Measurements from ENCODE around the gene SLC44A4.

Gene SLC44A4

DNA sequence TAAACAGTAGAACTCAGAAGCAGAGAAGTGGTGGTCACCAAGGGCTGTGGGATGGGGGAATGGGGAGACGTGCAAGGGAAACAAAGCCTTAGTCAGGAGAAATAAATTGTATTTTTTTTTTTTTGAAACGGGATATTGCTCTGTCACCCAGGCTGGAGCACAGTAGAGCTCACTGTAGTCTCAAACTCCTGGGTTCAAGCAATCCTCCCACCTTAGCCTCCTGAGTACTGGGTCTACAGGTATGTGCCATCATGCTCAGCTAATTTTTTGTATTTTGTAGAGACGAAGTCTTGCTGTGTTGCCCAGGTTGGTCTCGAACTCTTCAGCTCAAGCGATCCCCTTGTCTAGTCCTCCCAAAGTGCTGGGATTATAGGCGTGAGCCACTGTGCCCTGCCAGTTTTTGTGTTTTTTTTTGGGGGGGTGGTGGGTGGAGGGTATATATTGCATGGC, 47.9 kb downstream of the SLC44A4 start:
- no peak for TF ChIP-seq POLR2AphosphoS5 (IDR thresholded peaks at IDR 0.05; ENCODE audit: low read depth, low read length)
- TF ChIP-seq, protein P1, sequence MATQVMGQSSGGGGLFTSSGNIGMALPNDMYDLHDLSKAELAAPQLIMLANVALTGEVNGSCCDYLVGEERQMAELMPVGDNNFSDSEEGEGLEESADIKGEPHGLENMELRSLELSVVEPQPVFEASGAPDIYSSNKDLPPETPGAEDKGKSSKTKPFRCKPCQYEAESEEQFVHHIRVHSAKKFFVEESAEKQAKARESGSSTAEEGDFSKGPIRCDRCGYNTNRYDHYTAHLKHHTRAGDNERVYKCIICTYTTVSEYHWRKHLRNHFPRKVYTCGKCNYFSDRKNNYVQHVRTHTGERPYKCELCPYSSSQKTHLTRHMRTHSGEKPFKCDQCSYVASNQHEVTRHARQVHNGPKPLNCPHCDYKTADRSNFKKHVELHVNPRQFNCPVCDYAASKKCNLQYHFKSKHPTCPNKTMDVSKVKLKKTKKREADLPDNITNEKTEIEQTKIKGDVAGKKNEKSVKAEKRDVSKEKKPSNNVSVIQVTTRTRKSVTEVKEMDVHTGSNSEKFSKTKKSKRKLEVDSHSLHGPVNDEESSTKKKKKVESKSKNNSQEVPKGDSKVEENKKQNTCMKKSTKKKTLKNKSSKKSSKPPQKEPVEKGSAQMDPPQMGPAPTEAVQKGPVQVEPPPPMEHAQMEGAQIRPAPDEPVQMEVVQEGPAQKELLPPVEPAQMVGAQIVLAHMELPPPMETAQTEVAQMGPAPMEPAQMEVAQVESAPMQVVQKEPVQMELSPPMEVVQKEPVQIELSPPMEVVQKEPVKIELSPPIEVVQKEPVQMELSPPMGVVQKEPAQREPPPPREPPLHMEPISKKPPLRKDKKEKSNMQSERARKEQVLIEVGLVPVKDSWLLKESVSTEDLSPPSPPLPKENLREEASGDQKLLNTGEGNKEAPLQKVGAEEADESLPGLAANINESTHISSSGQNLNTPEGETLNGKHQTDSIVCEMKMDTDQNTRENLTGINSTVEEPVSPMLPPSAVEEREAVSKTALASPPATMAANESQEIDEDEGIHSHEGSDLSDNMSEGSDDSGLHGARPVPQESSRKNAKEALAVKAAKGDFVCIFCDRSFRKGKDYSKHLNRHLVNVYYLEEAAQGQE (IDR thresholded peaks at IDR 0.05; ENCODE audit: insufficient read depth in 1 of 2, low read depth in 2 of 2, low read length in 2 of 2) = no peak
- no peak; the same call in 1 of the 2 replicates for TF ChIP-seq SIN3A (IDR thresholded peaks at IDR 0.05; ENCODE audit: borderline replicate concordance, insufficient read depth, low read length)
- no peak for TF ChIP-seq FOXP2 (optimal IDR thresholded peaks at IDR 0.05; ENCODE audit: borderline replicate concordance, extremely low read depth, extremely low read length, insufficient read depth)
- TF ChIP-seq TAF1 (IDR thresholded peaks at IDR 0.05; ENCODE audit: borderline replicate concordance, insufficient read depth, low read length) = no peak

DNA sequence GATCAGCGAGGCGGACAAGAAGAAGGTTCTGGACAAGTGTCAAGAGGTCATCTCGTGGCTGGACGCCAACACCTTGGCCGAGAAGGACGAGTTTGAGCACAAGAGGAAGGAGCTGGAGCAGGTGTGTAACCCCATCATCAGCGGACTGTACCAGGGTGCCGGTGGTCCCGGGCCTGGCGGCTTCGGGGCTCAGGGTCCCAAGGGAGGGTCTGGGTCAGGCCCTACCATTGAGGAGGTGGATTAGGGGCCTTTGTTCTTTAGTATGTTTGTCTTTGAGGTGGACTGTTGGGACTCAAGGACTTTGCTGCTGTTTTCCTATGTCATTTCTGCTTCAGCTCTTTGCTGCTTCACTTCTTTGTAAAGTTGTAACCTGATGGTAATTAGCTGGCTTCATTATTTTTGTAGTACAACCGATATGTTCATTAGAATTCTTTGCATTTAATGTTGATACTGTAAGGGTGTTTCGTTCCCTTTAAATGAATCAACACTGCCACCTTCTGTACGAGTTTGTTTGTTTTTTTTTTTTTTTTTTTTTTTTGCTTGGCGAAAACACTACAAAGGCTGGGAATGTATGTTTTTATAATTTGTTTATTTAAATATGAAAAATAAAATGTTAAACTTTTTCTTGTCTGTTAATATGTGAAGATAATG, 49.0 kb downstream of the SLC44A4 start:
- TF ChIP-seq, protein P1 (IDR thresholded peaks at IDR 0.05; ENCODE audit: insufficient read depth in 1 of 2, low read depth in 2 of 2, low read length in 2 of 2) = no peak
- TF ChIP-seq FOXP2 (optimal IDR thresholded peaks at IDR 0.05; ENCODE audit: borderline replicate concordance, extremely low read depth, extremely low read length, insufficient read depth) = no peak
- TF ChIP-seq POLR2AphosphoS5 (IDR thresholded peaks at IDR 0.05; ENCODE audit: low read depth, low read length) = no peak
- no peak for TF ChIP-seq SIN3A (IDR thresholded peaks at IDR 0.05; ENCODE audit: borderline replicate concordance, insufficient read depth, low read length)
- no peak for TF ChIP-seq TAF1 (IDR thresholded peaks at IDR 0.05; ENCODE audit: borderline replicate concordance, insufficient read depth, low read length)

DNA sequence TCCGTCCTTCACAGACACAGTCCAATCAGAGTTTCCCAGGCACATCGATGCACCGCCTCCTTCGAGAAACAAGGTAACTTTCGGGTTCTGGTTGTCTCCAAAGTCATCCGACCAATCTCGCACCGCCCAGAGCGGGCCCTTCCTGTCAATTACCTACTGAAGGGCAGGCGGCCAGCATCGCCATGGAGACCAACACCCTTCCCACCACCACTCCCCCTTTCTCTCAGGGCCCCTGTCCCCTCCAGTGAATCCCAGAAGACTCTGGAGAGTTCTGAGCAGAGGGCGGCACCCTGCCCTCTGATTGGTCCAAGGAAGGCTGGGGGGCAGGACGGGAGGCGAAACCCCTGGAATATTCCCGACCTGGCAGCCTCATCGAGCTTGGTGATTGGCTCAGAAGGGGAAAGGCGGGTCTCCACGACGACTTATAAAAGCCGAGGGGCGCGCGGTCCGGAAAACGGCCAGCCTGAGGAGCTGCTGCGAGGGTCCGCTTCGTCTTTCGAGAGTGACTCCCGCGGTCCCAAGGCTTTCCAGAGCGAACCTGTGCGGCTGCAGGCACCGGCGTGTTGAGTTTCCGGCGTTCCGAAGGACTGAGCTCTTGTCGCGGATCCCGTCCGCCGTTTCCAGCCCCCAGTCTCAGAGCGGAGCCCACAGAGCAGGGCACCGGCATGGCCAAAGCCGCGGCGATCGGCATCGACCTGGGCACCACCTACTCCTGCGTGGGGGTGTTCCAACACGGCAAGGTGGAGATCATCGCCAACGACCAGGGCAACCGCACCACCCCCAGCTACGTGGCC, 51.3 kb downstream of the SLC44A4 start, which contains the start of gene HSPA1B:
Gene HSPA1B, plus strand, starts transcription at position 453 of the 794 bp plus-strand sequence. Its CDS starts 213 bp downstream, at position 666.
- TF ChIP-seq TAF1 (IDR thresholded peaks at IDR 0.05; ENCODE audit: borderline replicate concordance, insufficient read depth, low read length) = peak; percentile 97; the same call in 1 of the 2 replicates
- TF ChIP-seq, protein P1 (IDR thresholded peaks at IDR 0.05; ENCODE audit: insufficient read depth in 1 of 2, low read depth in 2 of 2, low read length in 2 of 2) = peak in 1 of 2 experiments; percentile 63; a peak in 1 of 4 replicates
- TF ChIP-seq FOXP2 (optimal IDR thresholded peaks at IDR 0.05; ENCODE audit: borderline replicate concordance, extremely low read depth, extremely low read length, insufficient read depth) = peak; percentile 50
- peak; percentile 20; the same call in 1 of the 2 replicates for TF ChIP-seq SIN3A (IDR thresholded peaks at IDR 0.05; ENCODE audit: borderline replicate concordance, insufficient read depth, low read length)
- peak; percentile 100 for TF ChIP-seq POLR2AphosphoS5 (IDR thresholded peaks at IDR 0.05; ENCODE audit: low read depth, low read length)

DNA sequence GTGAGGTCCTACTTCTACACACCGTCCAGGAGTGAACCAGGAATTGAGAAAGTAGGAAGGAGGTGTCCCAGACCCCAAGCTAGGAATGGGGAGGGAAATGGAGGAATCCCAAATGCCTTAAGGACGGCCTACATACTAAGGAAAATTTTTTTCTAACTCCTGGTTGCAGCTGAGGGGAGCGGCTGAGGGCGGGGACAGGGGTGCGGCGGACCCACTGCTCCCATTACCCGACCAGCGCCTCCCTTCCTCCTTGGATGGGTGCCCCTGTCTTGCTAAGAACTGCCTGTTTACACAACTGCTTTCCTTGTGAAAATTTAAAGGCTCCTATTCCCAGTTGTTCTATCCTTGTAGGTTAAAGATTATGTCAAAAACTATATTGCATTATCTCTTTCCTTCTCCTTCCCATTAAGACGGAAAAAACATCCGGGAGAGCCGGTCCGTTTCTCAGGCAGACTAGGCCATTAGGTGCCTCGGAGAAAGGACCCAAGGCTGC, 52.0 kb downstream of the SLC44A4 start:
- TF ChIP-seq TAF1 (IDR thresholded peaks at IDR 0.05; ENCODE audit: borderline replicate concordance, insufficient read depth, low read length) = peak; percentile 55; the same call in 1 of the 2 replicates
- peak; percentile 25; the same call in 1 of the 2 replicates for TF ChIP-seq POLR2AphosphoS5 (IDR thresholded peaks at IDR 0.05; ENCODE audit: low read depth, low read length)
- no peak for TF ChIP-seq SIN3A (IDR thresholded peaks at IDR 0.05; ENCODE audit: borderline replicate concordance, insufficient read depth, low read length)

DNA sequence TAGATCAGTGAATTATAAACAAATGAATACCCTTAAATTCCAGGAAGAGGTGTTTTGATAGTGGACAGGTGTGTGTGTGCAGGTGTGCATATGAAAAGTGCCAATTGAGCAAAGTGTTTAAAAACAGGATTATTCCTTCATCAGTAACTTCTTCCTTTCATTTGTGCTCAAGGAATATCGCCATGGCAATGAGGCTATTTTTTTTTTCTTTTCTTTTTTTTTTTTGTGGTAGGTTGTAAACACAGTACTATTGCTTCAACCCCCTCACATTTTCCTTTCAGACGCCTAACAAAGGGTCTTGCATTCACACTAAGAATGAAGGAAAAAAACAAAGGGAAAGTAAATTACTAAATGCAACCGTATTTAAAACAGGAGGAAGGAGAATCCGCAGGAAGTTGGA, 53.2 kb downstream of the SLC44A4 start:
- TF ChIP-seq POLR2AphosphoS5 (IDR thresholded peaks at IDR 0.05; ENCODE audit: low read depth, low read length) (no peak), FOXP2 (optimal IDR thresholded peaks at IDR 0.05; ENCODE audit: borderline replicate concordance, extremely low read depth, extremely low read length, insufficient read depth) (no peak), TAF1 (IDR thresholded peaks at IDR 0.05; ENCODE audit: borderline replicate concordance, insufficient read depth, low read length) (no peak), SIN3A (IDR thresholded peaks at IDR 0.05; ENCODE audit: borderline replicate concordance, insufficient read depth, low read length) (no peak)
- TF ChIP-seq, protein P1 (IDR thresholded peaks at IDR 0.05; ENCODE audit: insufficient read depth in 1 of 2, low read depth in 2 of 2, low read length in 2 of 2) = no peak

Data from PFSK-1 (cell line).